Measurements from ENCODE around the gene DENND1B.

The DENND1B gene

DNA sequence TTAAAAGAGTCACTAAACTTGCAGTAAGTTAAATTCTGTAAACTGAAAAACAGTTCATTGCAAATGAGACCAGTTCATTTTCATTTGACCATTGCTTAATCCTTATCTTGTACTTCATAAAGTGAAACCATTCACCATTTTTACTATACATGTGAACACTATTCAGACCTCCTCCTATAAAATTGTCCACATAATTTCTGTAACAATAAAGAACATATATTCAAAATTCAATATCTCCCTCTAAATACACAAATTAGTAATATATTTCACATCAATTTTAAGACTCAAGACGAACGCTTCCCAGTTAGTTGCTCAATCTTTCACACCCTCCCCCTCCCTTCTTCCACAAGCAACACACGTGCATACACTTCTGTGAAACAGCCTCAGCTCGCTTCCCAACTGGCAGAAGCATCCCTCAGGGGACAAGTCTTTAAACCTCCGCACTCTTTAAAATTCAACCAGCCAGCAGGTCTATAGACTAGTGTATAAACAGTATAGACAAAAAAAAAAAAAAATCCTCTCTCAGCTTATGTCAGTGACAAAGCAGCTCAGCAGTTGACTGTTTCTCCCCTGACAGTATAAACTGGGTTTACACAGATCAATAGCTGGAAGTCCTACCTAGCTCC, 99.6 kb downstream of the DENND1B start:
- DNase-seq (ENCODE audit: insufficient read length, low spot score) (no peak), FAIRE-seq (no peak)
- no peak for TF ChIP-seq POLR2A (IDR thresholded peaks at IDR 0.05; ENCODE audit: low read depth, low read length)

DNA sequence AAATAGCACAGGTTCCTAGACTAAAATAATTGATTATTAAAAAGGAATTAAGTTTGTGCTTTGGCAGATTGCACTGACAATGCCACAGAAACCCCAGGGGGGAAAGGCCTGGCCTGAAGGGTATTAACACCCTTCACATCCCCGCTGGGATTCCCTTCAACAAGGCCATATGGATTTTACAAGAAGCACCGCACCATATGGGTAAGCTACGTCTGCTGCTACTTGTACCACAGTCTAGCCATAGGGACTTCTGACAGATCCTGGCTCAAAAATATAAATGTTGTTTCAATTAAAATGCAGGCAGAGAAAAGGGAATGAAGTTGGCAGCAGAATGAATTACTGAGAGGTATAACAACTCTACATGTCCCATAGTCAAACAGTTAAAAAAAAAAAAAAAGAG, 101.0 kb downstream of the DENND1B start:
- no peak for TF ChIP-seq POLR2A (IDR thresholded peaks at IDR 0.05; ENCODE audit: low read depth, low read length)
- FAIRE-seq = no peak
- no peak for DNase-seq (ENCODE audit: insufficient read length, low spot score)

DNA sequence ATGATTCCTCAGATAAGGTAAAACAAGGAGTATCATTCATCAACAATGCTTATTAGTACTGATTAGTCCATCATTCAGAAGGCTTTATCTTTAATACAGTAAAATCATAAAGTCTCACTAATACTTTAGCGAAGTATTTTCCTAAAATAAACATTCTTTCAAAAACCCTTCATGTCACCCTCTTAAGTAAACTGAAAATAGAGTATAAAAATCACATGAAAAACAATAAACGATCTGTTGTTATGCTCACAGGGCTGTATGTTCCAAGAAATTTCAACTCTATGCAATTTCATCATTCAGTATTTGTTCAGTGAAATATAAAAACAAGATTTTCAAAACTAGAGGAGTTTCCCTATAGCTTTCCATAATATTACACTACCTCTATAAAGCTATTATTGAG, 102.0 kb downstream of the DENND1B start:
- FAIRE-seq (no peak), DNase-seq (ENCODE audit: insufficient read length, low spot score) (no peak)
- no peak for TF ChIP-seq POLR2A (IDR thresholded peaks at IDR 0.05; ENCODE audit: low read depth, low read length)

DNA sequence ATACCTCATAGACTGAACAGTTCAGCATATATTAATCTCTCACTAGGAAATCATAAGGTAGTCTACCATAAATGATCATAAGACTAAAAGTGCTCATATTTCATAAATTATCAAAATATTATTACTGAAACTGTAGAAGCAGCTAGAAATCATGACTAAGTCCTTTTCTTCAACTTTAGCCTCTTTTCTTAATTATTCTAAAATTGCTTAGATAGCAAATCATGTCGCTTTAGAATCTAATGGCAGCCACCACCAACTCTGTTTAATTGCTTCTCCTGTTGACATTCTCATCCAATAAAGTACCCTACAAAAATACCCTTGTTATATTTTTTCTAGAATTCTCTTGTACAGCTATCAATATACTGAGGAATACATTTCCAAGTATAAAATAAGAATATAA, 102.9 kb downstream of the DENND1B start:
- no peak for TF ChIP-seq POLR2A (IDR thresholded peaks at IDR 0.05; ENCODE audit: low read depth, low read length)
- FAIRE-seq (no peak), DNase-seq (ENCODE audit: insufficient read length, low spot score) (no peak)

DNA sequence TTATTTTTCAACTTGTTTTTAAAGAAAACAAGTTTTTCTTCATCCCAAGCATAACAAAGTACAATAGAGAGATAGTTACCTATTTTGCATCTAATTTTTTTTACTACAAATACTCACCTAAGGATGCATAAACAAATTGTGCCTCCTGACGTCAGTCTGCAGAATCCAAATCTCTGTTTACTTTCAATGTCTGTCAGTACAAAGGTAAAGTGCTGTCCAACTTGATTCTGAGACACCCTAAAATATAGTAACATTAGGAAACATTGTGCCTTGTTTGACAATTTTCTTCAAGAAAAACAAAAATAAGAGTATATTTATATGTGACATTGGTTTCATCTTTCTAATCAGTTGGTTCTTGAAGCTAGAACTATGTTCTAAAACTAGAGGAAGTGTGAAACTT, 103.4 kb downstream of the DENND1B start:
- no peak for TF ChIP-seq POLR2A (IDR thresholded peaks at IDR 0.05; ENCODE audit: low read depth, low read length)
- no peak for FAIRE-seq
- no peak for DNase-seq (ENCODE audit: insufficient read length, low spot score)

DNA sequence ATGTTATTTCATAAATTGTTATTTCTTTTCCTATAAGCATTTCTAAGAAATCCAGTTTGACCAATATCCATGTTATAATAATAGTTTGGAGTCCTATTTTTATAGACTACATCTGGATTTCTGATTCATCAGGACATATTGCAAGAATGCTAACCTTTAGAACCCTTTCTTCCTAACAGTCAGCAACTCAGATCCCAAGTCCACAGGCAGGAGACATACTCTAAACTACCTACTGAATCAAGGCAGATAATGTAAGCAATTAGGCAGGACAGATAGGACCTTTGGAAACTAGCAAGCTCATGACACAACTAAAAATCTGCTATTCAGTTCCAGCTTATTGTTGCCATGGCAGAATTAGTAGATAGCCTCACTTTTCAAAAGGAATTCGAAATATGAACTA, 104.1 kb downstream of the DENND1B start:
- FAIRE-seq = no peak
- no peak for TF ChIP-seq POLR2A (IDR thresholded peaks at IDR 0.05; ENCODE audit: low read depth, low read length)
- no peak for DNase-seq (ENCODE audit: insufficient read length, low spot score)

DNA sequence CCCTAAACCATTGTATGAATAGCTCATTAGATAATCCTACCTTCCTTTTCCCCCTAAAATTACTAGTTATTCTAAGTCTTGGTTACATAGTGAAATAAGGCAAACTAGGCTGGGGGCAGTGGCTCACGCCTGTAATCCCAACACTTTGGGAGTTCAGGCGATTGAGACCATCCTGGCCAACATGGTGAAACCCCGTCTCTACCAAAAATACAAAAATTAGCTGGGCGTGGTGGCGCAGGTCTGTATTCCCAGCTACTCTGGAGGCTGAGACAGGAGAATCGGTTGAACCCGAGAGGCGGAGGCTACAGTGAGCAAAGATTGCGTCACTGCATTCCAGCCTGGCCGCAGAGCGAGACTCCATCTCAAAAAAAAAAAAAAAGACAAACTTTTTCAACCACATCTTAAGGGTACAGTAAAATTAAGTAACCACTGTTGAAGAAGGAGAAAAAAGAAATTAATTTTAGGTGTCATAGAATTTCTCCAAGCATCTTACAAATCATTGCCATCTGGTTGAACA, 108.5 kb downstream of the DENND1B start:
- TF ChIP-seq POLR2A (IDR thresholded peaks at IDR 0.05; ENCODE audit: low read depth, low read length) = no peak
- no peak for FAIRE-seq

DNA sequence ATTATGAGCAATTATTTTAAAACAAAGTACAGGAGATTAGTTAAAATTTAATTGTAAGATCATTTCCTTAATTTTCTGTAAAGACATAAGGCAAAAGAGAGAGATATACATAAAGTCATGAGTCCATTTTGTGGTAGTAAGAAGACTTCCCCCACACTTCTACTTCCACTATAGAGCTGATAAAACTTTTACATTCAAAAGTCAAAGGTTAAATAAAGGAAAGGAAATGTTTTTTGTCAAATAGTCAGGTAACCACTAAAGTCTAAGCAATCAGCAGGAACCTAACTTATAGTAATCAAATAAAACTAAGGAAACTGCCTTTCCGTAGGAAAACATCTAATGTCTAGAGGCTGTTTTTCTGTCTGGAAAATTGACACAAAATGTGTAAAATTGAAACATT, 110.9 kb downstream of the DENND1B start:
- DNase-seq (ENCODE audit: insufficient read length, low spot score) (no peak), FAIRE-seq (no peak)
- no peak for TF ChIP-seq POLR2A (IDR thresholded peaks at IDR 0.05; ENCODE audit: low read depth, low read length)

More for the DNA sequence above, 108.5 kb downstream of the DENND1B start:
- no peak for DNase-seq (ENCODE audit: insufficient read length, low spot score)

DNA sequence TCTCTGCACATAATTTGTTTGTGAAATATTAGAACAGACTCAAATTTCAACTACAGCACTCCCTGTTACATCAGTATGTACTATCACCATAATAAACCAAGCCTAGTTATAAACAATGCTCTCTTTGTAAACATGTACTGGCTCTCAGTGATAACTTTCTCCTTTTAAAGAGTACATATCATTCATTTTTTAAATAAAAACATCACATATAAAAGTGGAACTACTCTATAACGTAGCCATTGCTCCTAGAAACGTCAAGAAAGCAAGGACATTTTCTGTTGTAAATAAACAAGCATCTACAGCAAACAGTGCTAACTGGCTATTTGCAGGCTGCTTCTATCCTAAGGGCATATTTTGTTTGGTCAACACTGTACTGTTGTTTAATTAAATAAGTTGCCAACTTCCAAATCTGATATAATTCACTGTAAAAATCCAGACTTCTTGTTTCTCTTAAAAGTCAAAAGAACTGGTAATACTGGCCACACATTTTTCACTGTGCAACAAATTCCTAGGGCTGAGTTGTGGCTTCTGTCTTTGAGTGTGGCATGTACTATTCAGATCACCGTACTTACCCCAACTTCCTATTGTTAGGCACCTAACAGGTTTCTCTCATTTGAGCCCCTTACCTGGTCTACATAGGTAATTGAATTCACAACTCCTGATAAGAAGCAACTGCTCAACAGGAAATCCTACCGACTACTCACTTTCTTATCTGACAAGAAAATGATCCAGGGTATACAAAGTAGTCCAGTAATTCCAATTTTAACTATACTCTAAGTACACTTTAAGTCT, 111.9 kb downstream of the DENND1B start:
- FAIRE-seq (no peak), DNase-seq (ENCODE audit: insufficient read length, low spot score) (no peak)
- no peak for TF ChIP-seq POLR2A (IDR thresholded peaks at IDR 0.05; ENCODE audit: low read depth, low read length)

DNA sequence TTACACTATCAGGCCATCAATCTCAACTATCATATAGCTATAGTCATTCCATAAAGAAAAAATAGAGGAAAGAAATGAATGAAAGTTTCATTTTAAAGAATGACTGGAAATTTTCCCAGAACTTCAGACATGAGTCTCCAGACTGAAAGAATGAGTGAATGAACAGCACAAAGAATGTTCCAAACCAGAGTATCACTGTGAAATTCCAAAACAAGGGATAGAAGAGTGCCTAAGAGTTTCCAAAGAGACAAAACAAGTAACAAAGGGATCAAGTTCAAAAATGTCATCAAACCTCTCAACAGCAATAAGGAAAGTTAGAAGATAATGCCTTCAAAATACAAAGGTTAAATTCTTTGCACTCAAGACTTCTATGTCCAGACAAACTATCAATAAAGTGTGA, 114.9 kb downstream of the DENND1B start:
- no peak for TF ChIP-seq POLR2A (IDR thresholded peaks at IDR 0.05; ENCODE audit: low read depth, low read length)
- peak; percentile 52 for FAIRE-seq
- no peak for DNase-seq (ENCODE audit: insufficient read length, low spot score)

DNA sequence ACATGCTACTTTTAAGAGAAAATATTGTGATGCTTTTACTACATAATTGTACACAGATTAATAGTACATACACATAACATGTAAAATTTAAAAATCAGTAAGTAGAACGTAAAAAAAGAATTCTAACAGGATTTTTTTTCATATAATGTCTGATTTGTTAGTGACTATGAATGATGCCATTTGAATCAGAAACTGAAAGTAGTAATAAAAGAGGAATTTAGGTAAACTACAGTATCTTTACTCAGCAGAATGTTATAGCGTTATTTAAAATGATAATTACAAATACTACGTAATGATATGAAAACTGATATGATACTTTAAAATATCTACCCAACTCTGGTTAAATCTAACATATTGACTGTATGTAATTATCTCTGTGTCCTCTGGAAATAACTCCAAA, 116.1 kb downstream of the DENND1B start:
- DNase-seq (ENCODE audit: insufficient read length, low spot score) = no peak
- no peak for FAIRE-seq
- TF ChIP-seq POLR2A (IDR thresholded peaks at IDR 0.05; ENCODE audit: low read depth, low read length) = no peak

DNA sequence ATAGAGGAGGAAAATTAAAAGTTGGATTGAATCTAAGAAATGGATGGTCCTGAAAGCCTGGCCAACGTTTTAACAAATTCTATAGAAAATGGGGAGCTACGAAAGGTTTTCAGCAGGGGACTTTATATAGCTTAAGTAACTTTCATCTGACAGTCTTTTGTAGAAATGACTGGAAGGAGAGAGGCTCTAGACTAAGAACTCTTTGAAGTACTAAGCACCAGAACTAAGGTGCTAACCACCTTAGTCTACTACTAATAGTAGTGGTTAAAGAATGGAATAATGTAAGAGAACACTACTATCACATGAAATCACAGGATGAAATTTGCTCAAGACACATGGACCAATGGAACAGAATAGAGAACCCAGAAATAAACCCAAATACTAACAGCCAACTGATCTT, 126.1 kb downstream of the DENND1B start:
- FAIRE-seq (no peak), DNase-seq (ENCODE audit: insufficient read length, low spot score) (no peak)
- no peak for TF ChIP-seq POLR2A (IDR thresholded peaks at IDR 0.05; ENCODE audit: low read depth, low read length)

DNA sequence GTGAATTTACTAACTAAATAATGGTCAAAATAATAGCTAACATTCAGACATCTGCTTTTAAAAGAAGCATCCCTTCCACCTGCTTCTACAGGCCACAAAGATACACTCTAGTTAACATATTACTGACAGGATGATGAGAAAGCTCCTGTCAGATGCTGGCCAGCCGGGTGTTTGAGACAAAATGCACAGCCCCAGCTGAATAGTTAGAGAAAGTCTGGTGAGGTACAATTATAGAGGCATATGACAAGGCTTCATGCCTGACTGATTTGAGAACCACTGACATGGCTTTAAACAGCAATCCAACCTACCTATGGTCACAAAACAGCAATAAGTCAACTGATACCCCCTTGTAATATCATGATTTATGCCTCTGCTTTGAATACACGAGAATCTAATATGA, 137.0 kb downstream of the DENND1B start:
- TF ChIP-seq POLR2A (IDR thresholded peaks at IDR 0.05; ENCODE audit: low read depth, low read length) = no peak
- FAIRE-seq (no peak), DNase-seq (ENCODE audit: insufficient read length, low spot score) (no peak)

DNA sequence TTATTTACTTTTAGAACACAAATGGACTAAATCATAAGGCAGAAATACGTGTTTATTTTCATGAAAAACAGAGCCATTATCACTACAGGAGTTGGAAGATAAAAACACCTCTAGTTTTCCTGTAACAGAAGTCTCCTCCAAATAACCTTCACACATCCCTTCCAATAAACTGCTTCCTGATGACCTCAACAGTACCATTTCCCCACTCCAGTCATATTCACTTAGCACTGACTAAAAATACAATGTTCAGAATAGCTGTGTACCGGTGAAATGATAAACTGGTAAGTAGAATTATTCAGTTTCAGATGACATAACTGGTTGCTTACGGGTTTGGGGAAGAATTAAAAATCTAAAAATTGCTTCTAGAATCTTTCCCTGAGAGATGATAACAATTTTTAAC, 137.9 kb downstream of the DENND1B start:
- FAIRE-seq = no peak
- DNase-seq (ENCODE audit: insufficient read length, low spot score) = no peak
- no peak for TF ChIP-seq POLR2A (IDR thresholded peaks at IDR 0.05; ENCODE audit: low read depth, low read length)
